ENCODE data around the gene SNRPB.

Gene SNRPB

DNA sequence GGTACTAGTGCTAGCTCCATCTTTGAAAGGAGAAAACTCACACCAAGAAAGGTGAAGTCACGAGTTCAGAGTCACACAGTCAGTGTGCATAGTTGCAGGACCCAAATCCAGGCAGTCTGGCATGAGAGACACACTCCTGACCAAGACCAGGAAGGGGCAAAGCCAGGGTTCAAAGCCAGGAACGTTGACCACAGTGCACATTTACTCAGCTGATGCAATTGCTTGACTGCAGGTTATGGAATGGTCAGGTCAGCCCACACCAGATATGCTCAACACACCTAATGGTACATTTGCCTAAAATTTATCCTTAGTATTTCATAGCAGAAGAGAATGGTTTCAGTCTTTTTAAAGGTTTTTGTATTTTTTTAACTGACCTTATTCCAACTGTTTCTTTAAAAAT lies 52.2 kb downstream of the SNRPB start:
- DNase-seq, result no peak

DNA sequence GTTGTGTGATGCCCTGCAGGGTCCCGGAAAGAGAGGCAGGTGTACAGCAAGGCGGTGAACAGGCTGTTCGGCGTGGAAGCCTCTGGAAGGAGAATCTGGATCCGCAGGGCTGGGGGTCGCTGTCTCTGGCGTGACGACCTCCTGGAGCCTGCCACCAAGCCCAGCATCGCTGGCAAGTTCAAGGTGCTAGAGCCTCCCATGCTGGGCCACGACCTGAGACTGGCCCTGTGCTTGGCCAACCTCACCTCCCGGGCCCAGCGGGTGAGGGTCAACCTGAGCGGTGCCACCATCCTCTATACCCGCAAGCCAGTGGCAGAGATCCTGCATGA lies 53.4 kb downstream of the SNRPB start:
- no peak for DNase-seq

DNA sequence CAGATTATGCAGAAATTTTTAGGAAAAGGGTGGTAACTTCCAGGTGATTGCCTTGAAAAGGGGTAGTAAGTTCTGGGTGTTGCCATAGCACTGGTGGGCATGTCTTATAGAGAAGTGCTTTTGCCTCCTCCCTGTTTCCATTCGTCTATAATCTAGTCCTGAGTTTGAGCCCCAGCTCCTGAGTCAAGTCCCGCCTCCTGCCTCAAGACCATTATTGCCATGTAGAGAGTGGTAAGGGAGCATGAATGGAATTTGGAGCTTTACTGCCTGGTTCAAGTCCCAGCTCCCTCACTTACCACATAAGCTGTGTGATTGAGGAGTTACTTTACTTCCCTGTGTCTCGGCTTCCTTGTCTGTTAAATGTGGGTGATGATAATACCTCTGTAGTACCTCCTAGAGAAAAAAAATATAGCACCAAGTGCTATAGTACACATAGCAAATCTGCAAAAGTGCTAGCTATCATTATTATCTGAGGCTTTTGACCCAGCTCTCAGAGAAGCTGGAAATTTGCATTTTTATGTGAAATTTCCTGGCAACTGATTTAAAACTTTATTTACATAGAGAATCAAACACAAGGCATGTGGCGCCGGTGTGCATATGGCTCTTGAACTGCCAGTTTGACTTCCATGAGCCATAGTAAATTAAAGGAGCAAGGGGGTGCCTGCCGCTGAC lies 53.9 kb downstream of the SNRPB start:
- no peak for DNase-seq
